Measurements from ENCODE around the gene ANKRD40. TPM values are rescaled to one million over a fixed set of nuclear protein-coding genes. Genes with fewer than 3 reads are reported as not detected.
A peak's percentile ranks its signal among the peaks of the same experiment; 100 is the strongest.

ANKRD40 gene
- total and polyA plus RNA-seq, 8 donors, result 10.3 to 23.5 (median 15.5) TPM

GRCh38 chr17:50689956-50690886, 17.5 kb downstream of the ANKRD40 start:
- no peak for TF ChIP-seq CTCF (IDR thresholded peaks at IDR 0.05)
- peaks cover 0 to 1% (median 0%) of the 10 kb centered on the region in 3 donors for H3K36me3 ChIP-seq
- ATAC-seq (no peak), DNase-seq (no peak), FAIRE-seq (no peak)
- peak overlapping the region; percentile 22 to 90 (median 56) for H3K27ac ChIP-seq
- 58 to 63% methylated on average over 18 to 19 of the region's 19 CpGs for WGBS, 2 donors
- H3K4me3 ChIP-seq, result no peak overlapping the region
- H3K9me3 ChIP-seq, result no peaks in the 10 kb centered on the region
- no peaks in the 10 kb centered on the region for H3K27me3 ChIP-seq
- intact Hi-C loops (cut with DNase I), result loop anchor here in 2 of 3 donors (5.0 kb wide), 2 partner anchors 58 to 143 kb away; partner anchors contain the start of genes ABCC3 (in 1 of the 2) and SPATA20 (in 1 of the 2)
- peaks cover 77 to 92% (median 84%) of the 10 kb centered on the region in 3 donors for H3K4me1 ChIP-seq

GRCh38 chr17:50689251-50689650, 18.5 kb downstream of the ANKRD40 start:
- DNase-seq (no peak), FAIRE-seq (no peak), ATAC-seq (no peak)
- intact Hi-C loops (cut with DNase I), result no loop called here
- peak overlapping the region; percentile 22 to 90 (median 56) for H3K27ac ChIP-seq
- H3K4me1 ChIP-seq, result peaks cover 82 to 92% (median 86%) of the 10 kb centered on the region in 3 donors
- no peaks in the 10 kb centered on the region for H3K36me3 ChIP-seq
- TF ChIP-seq CTCF (IDR thresholded peaks at IDR 0.05), result no peak
- no peak overlapping the region for H3K4me3 ChIP-seq
- WGBS, 2 donors, result 45 to 47% methylated on average over 4 of the region's 4 CpGs
- H3K27me3 ChIP-seq, result no peaks in the 10 kb centered on the region
- H3K9me3 ChIP-seq, result no peaks in the 10 kb centered on the region

- Histone ChIP-seq H3K36me3 (no peaks in the 10 kb centered on the region), H3K27ac (peak overlapping the region; percentile 13 to 92 (median 79)), H3K27me3 (no peaks in the 10 kb centered on the region), H3K9me3 (no peaks in the 10 kb centered on the region), H3K4me1 (peaks cover 76 to 86% (median 77%) of the 10 kb centered on the region in 3 donors), H3K4me3 (no peak overlapping the region)
- 96 to 99% methylated on average over 3 of the region's 3 CpGs for WGBS, 2 donors
- DNase-seq (no peak), FAIRE-seq (no peak), ATAC-seq (no peak)
- no peak for TF ChIP-seq CTCF (IDR thresholded peaks at IDR 0.05)
- intact Hi-C loops (cut with DNase I), result no loop called here
These were observed 19.5 kb downstream of the ANKRD40 start for GRCh38 chr17:50688245-50688644.

- Histone ChIP-seq H3K36me3 (no peaks in the 10 kb centered on the region), H3K4me3 (no peak overlapping the region), H3K27ac (peak overlapping the region; percentile 67 to 92 (median 79)), H3K4me1 (peaks cover 71 to 80% (median 79%) of the 10 kb centered on the region in 3 donors), H3K27me3 (no peaks in the 10 kb centered on the region), H3K9me3 (no peaks in the 10 kb centered on the region)
- DNase-seq (peak in 2 of 6 donors; percentile 33 to 45), ATAC-seq (no peak), FAIRE-seq (no peak)
- no peak for TF ChIP-seq CTCF (IDR thresholded peaks at IDR 0.05)
- intact Hi-C loops (cut with DNase I), result no loop called here
- WGBS, 2 donors, result 79 to 83% methylated on average over 16 of the region's 16 CpGs
These were observed 20.3 kb downstream of the ANKRD40 start for GRCh38 chr17:50687200-50688066.

Data from pancreas (tissue), 10 donors.